K562 (cell line): ENCODE results near the gene EXT2. TPM values are rescaled to one million over a fixed set of nuclear protein-coding genes. Genes with fewer than 3 reads are reported as not detected.
A peak's percentile ranks its signal among the peaks of the same experiment; 100 is the strongest.

ENCODE experiments used
- ATF4 ChIP-seq: fragments of 450-650 bp; formaldehyde crosslinking; IDR thresholded peaks from 2 replicates; pipeline ENCODE4 v1.4.0; 2022; ENCODE audit warnings: mild to moderate bottlenecking, moderate library complexity
- BDP1 ChIP-seq: IDR thresholded peaks from 3 replicates; pipeline ENCODE4 v1.6.1; 2011; ENCODE audit not compliant: insufficient read length, insufficient read depth
- CREB5 ChIP-seq: fragments of 250-450 bp; sonication (Bioruptor Pico); IDR thresholded peaks from 2 replicates; pipeline ENCODE4 v1.5.0; 2020; ENCODE audit warnings: mild to moderate bottlenecking
- CTBP1 ChIP-seq: fragments of 450-650 bp; IDR thresholded peaks from 2 replicates; pipeline ENCODE4 v1.6.1; 2016; ENCODE audit warnings: borderline replicate concordance
- DEAF1 ChIP-seq: fragments of 450-650 bp; formaldehyde crosslinking; IDR thresholded peaks from 2 replicates; pipeline ENCODE4 v1.4.0; 2020; ENCODE audit warnings: mild to moderate bottlenecking, moderate library complexity
- EWSR1 ChIP-seq: fragments of 450-650 bp; IDR thresholded peaks from 2 replicates; pipeline ENCODE4 v1.6.1; 2018; ENCODE audit warnings: borderline replicate concordance, mild to moderate bottlenecking, low read depth, moderate library complexity; ENCODE audit not compliant: partially characterized antibody
- FIP1L1 ChIP-seq: fragments of 200-400 bp; formaldehyde crosslinking; IDR thresholded peaks from 2 replicates; pipeline ENCODE4 v1.6.1; 2018; ENCODE audit warnings: mild to moderate bottlenecking, low read depth, low read length; ENCODE audit not compliant: poor library complexity, severe bottlenecking
- IRF1 ChIP-seq: sonication (generic); formaldehyde crosslinking; IDR thresholded peaks from 2 replicates; pipeline ENCODE4 v1.8.0; 2022; ENCODE audit warnings: missing genetic modification reagents, mild to moderate bottlenecking, borderline replicate concordance
- JUND ChIP-seq, 2 experiments: IDR thresholded peaks; 2 replicates in 1 of 2; 3 replicates in 1 of 2; pipeline ENCODE4 v1.6.1; 2011; ENCODE audit warnings: borderline replicate concordance in 2 of 2, low read depth in 2 of 2, low read length in 2 of 2, improper control_type of control experiment in 1 of 2, missing biosample characterization in 1 of 2, missing genetic modification characterization in 1 of 2, missing genetic modification reagents in 1 of 2
- MEIS2 ChIP-seq: fragments of 450-650 bp; IDR thresholded peaks from 2 replicates; pipeline ENCODE4 v1.6.1; 2014; ENCODE audit warnings: mild to moderate bottlenecking; ENCODE audit not compliant: partially characterized antibody
- NONO ChIP-seq, 2 experiments: fragments of 200-400 bp in 1 of 2; fragments of 450-650 bp in 1 of 2; formaldehyde crosslinking in 1 of 2; IDR thresholded peaks; 2 replicates each; pipeline ENCODE4 v1.6.1; 2017; ENCODE audit warnings: low read depth in 2 of 2, mild to moderate bottlenecking in 2 of 2, moderate library complexity in 2 of 2, low read length in 1 of 2
- RB1 ChIP-seq: fragments of 450-650 bp; IDR thresholded peaks from 2 replicates; pipeline ENCODE4 v1.6.1; 2017; ENCODE audit warnings: low read depth, mild to moderate bottlenecking
- RBBP5 ChIP-seq: fragments of 200-600 bp; sonication (generic); IDR thresholded peaks from 2 replicates; pipeline ENCODE4 v1.6.1; 2012; ENCODE audit warnings: borderline replicate concordance, mild to moderate bottlenecking, low read length, control low read depth, inconsistent platforms; ENCODE audit not compliant: insufficient read depth, poor library complexity, severe bottlenecking
- RCOR1 ChIP-seq, 2 experiments: IDR thresholded peaks; 2 replicates each; pipeline ENCODE4 v1.6.1; 2012; ENCODE audit warnings: low read depth in 2 of 2, low read length in 2 of 2, borderline replicate concordance in 1 of 2, improper control_type of control experiment in 1 of 2
- SETDB1 ChIP-seq: IDR thresholded peaks from one replicate; pipeline ENCODE4 v1.6.1; 2012; ENCODE audit warnings: low read length, control low read depth, inconsistent platforms
- SMC3 ChIP-seq: conservative IDR thresholded peaks from 2 replicates; pipeline ENCODE4 v1.6.1; 2011; ENCODE audit warnings: low read depth, low read length, improper control_type of control experiment; ENCODE audit not compliant: insufficient read depth
- SNIP1 ChIP-seq: fragments of 450-650 bp; IDR thresholded peaks from 2 replicates; pipeline ENCODE4 v1.7.1; 2017; ENCODE audit warnings: low read depth, mild to moderate bottlenecking
- TFAP4 ChIP-seq: sonication (generic); formaldehyde crosslinking; IDR thresholded peaks from 2 replicates; pipeline ENCODE4 v1.8.0; 2022; ENCODE audit warnings: missing genetic modification reagents, mild to moderate bottlenecking, moderate library complexity, borderline replicate concordance
- polyA plus RNA-seq, 8 experiments: library from polyadenylated mRNA; depleted of rRNA in 4 of 8; stranded (reverse) in 5 of 8; unstranded in 3 of 8; fragments of >200 nt; fragmentation: Nextera tagmentation in 2 of 8; fragmentation: Illumina TruSeq in 1 of 8; extraction: Ambion mirVana in 2 of 8; extraction: Trizol in 1 of 8; gene quantifications; 2 replicates each; pipeline versions ENCODE4 v1.2.1 to v1.2.3, GENCODE V29; 2011 to 2014; ENCODE audit warnings: inconsistent platforms in 1 of 8, missing spikeins in 1 of 8
- total RNA-seq, 7 experiments: library from RNA; depleted of rRNA in 6 of 7; stranded (reverse); fragments of >200 nt in 6 of 7; fragmentation: Illumina TruSeq in 2 of 7; extraction: Trizol in 2 of 7; gene quantifications; 2 replicates each; pipeline versions ENCODE4 v1.2.1 to v1.2.3, GENCODE V29; 2011 to 2021; ENCODE audit warnings: low replicate concordance in 1 of 7

EXT2 gene
- total and polyA plus RNA-seq, 9 of the 15 experiments (the other 6 are each of a cell fraction or from before 2014, with no cell fraction given): 7.5 to 52.1 (median 38.1) TPM

GRCh38 chr11:44095506-44096359 lies at the start of gene EXT2 (continued):
- TF ChIP-seq IRF1 (CRISPR knock-in tag) (no peak), ATF4 (CRISPR knock-in tag) (no peak), RB1 (peak; percentile 83), JUND (IDR thresholded peaks at IDR 0.05; ENCODE audit: borderline replicate concordance, low read depth, low read length) (peak; percentile 53; the same call in 1 of the 2 replicates), JUND (tag; IDR thresholded peaks at IDR 0.05; ENCODE audit: borderline replicate concordance, low read depth, low read length) (no peak), CTBP1 (peak; percentile 51; the same call in 1 of the 2 replicates), SNIP1 (no peak), RBBP5 (peak; percentile 98), SMC3 (0 out of 2 replicates have a peak, but pooled peaks have one; percentile 15), TFAP4 (CRISPR knock-in tag) (0 out of 2 replicates have a peak, but pooled peaks have one; percentile 43), RCOR1 (IDR thresholded peaks at IDR 0.05; ENCODE audit: borderline replicate concordance in 1 of 2, low read depth in 2 of 2, low read length in 2 of 2) (0 out of 4 replicates have a peak, but pooled peaks of 1 of the 2 experiments have one; percentile 31), NONO (IDR thresholded peaks at IDR 0.05; ENCODE audit: low read depth in 2 of 2, low read length in 1 of 2) (peak; percentile 19 to 83; a peak in 2 of 4 replicates), CREB5 (no peak), SETDB1 (no peak), BDP1 (no peak), MEIS2 (peak; percentile 74), DEAF1 (CRISPR knock-in tag) (no peak), EWSR1 (no peak), FIP1L1 (no peak)
